SH-SY5Y (cell line): ENCODE data around the gene TRIAP1.

Source experiments
- GATA2 ChIP-seq: IDR thresholded peaks from 2 replicates; pipeline ENCODE4 v1.6.1; 2011; ENCODE audit warnings: mild to moderate bottlenecking, low read depth, low read length
- GATA3 ChIP-seq: IDR thresholded peaks from 2 replicates; pipeline ENCODE4 v1.6.1; 2011; ENCODE audit warnings: low read depth, mild to moderate bottlenecking, low read length, moderate library complexity

DNA sequence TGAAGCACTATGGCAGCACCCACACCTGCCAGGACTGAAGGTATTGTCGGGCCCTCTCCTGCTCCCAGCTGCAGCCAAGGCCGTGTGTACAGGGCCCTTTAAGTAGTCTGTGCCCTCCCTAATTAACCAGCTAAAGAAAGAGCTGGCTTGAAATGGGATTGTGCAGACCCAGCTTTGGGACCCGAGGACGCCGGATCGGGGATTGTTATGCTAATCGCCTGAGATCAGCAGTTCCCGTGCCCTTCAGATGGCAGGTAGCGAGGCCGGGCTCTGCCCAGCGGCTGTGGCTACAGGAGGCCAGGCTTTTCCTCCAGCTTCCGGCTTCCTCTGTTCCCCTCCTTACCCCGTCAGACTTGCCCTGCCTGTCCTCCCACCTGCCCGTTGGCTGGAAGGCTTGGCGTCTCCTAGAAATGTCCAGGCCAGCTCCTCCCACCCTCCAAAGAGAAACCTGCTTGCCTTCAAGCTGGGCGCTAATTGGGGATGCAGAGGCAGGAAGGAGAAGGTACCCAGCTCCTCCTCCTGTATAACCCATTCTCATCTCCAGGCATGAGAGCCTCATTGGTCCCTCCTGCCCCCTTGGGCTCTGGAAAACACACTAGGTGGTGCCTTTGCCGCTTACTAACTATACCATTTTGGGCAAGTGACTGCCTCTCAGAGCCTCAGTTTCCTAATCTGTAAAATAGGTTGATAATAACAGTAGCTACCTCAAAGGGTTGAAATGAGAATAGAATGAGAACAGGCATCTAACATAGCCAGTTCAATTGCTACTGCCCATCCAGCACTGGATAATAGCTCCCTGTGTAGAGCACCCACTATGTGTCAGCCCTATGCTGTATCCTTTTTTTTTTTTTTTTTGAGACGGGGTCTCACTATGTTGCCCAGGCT is 51.5 kb downstream of the TRIAP1 start:
- TF ChIP-seq GATA2 (no peak), GATA3 (no peak)
